ENCODE data around the gene FGD2.
"Not testable (repeated sequence)": the region's sequence is repeated elsewhere in the genome, so short reads cannot be mapped to it uniquely, and the experiment has no call there.

Gene FGD2

GRCh38 chr6:36984581-36985416 is 20.7 kb upstream of the FGD2 start:
- TF ChIP-seq CTCF (IDR thresholded peaks at IDR 0.05; ENCODE audit: low read depth, low read length, missing control alignments): no peak
- Histone ChIP-seq H3K27me3 (replicated peaks) (no peaks in the 10 kb centered on the region), H3K4me3 (ENCODE audit: low read depth, low read length) (peak overlapping the region; percentile 98), H3K36me3 (replicated peaks) (peaks cover 13% of the 10 kb centered on the region), H3K27ac (peak overlapping the region; percentile 97)
- in situ Hi-C loops (cut with HindIII; ENCODE audit: low pct_ligation_motif_present, low sequenced_read_pairs): no loop called here
- DNase-seq: peak; percentile 64

DNA sequence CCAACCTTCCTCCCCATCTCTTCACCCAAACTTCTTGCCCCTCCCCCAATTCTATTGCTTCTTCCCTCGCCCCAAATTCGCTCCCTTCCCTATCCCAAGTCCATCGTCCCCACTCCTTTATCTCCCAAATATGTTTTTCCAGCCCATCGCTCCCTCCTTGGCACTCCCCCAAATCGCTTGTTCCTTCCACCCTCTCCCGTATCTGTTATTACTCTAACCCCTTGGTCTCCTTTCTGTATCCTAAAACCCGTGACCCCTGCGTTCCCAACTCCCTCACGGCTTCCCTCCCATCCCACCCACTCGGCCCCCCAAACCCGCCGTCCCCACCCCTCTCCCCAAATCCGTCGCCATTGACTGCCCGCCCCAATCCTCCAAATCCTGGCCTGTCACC is 20.0 kb upstream of the FGD2 start:
- Histone ChIP-seq H3K27me3 (replicated peaks) (no peaks in the 10 kb centered on the region), H3K36me3 (replicated peaks) (peaks cover 12% of the 10 kb centered on the region), H3K4me3 (ENCODE audit: low read depth, low read length) (peak overlapping the region; percentile 98), H3K27ac (peak overlapping the region; percentile 97)
- in situ Hi-C loops (cut with HindIII; ENCODE audit: low pct_ligation_motif_present, low sequenced_read_pairs): no loop called here
- TF ChIP-seq CTCF (IDR thresholded peaks at IDR 0.05; ENCODE audit: low read depth, low read length, missing control alignments): no peak
- DNase-seq: no peak

- in situ Hi-C loops (cut with HindIII; ENCODE audit: low pct_ligation_motif_present, low sequenced_read_pairs): no loop called here
- DNase-seq: peak; percentile 72
- peaks cover 2% of the 10 kb centered on the region for H3K27me3 ChIP-seq (replicated peaks)
- peak within 1 kb of the TSS; percentile 97 for H3K27ac ChIP-seq
- H3K4me3 ChIP-seq (ENCODE audit: low read depth, low read length): peak within 1 kb of the TSS; percentile 98
- peaks cover 8% of the 10 kb centered on the region for H3K36me3 ChIP-seq (replicated peaks)
- no peak for TF ChIP-seq CTCF (IDR thresholded peaks at IDR 0.05; ENCODE audit: low read depth, low read length, missing control alignments)
These were observed 19.4 kb upstream of the FGD2 start, which contains the start of gene MTCH1 for GRCh38 chr6:36985808-36986703. Gene MTCH1, minus strand, starts transcription at chr6:36986196. Its CDS starts 23 bp downstream, at chr6:36986173.

GRCh38 chr6:36986704-36987047 is 18.8 kb upstream of the FGD2 start:
- H3K27me3 ChIP-seq (replicated peaks): peaks cover 2% of the 10 kb centered on the region
- no peak for TF ChIP-seq CTCF (IDR thresholded peaks at IDR 0.05; ENCODE audit: low read depth, low read length, missing control alignments)
- in situ Hi-C loops (cut with HindIII; ENCODE audit: low pct_ligation_motif_present, low sequenced_read_pairs): no loop called here
- H3K36me3 ChIP-seq (replicated peaks): peaks cover 6% of the 10 kb centered on the region
- no peak for DNase-seq
- H3K27ac ChIP-seq: peak overlapping the region; percentile 97
- H3K4me3 ChIP-seq (ENCODE audit: low read depth, low read length): peak overlapping the region; percentile 71

DNA sequence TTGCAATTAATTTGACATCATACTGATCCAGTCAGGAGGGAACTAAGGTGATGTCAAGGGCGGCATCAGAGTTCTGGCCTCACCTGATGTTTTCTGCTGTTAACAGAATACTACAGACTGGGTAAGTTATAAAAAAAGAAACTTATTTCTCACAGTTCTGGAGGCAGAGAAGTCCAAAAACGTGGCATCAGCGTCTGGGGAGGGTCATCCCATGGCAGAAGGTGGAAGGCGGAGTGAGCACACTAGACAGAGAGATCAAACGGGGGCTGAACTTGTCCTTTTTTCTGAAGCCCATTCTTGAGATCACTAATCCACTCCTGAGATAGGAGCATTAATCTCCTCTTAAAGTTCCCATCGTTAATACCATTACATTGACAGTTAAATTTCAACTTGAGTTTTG is 16.2 kb upstream of the FGD2 start:
- Histone ChIP-seq H3K36me3 (replicated peaks) (peaks cover 3% of the 10 kb centered on the region), H3K27me3 (replicated peaks) (peaks cover 2% of the 10 kb centered on the region), H3K4me3 (ENCODE audit: low read depth, low read length) (no peak overlapping the region), H3K27ac (no peak overlapping the region)
- TF ChIP-seq CTCF (IDR thresholded peaks at IDR 0.05; ENCODE audit: low read depth, low read length, missing control alignments): no peak
- DNase-seq: no peak
- in situ Hi-C loops (cut with HindIII; ENCODE audit: low pct_ligation_motif_present, low sequenced_read_pairs): no loop called here

- H3K4me3 ChIP-seq (ENCODE audit: low read depth, low read length); H3K27me3 ChIP-seq (replicated peaks); DNase-seq; in situ Hi-C loops (cut with HindIII; ENCODE audit: low pct_ligation_motif_present, low sequenced_read_pairs); H3K36me3 ChIP-seq (replicated peaks); H3K27ac ChIP-seq: not testable (repeated sequence)
These were observed 15.1 kb upstream of the FGD2 start for GRCh38 chr6:36990401-36990800.

Measured in brain microvascular endothelial cell (primary cell).